Neural crest cell (in vitro differentiated cells): ENCODE results near the gene PPP2R2D. TPM values are rescaled to one million over a fixed set of nuclear protein-coding genes. Genes with fewer than 3 reads are reported as not detected.
"Not testable (repeated sequence)": the region's sequence is repeated elsewhere in the genome, so short reads cannot be mapped to it uniquely, and the experiment has no call there.

Experiments
- DNase-seq: peaks from one replicate; pipeline ENCODE4 v3.0.0; 2021; ENCODE audit warnings: low read depth, mixed read lengths, low spot score
- H3K27ac Mint-ChIP-seq: one replicate; pipeline ENCODE4 v1.8.0; 2021; ENCODE audit warnings: mild to moderate bottlenecking, mixed read lengths; ENCODE audit not compliant: unreplicated experiment
- H3K27me3 Mint-ChIP-seq: 2 replicates; pipeline ENCODE4 v1.8.0; 2021; ENCODE audit warnings: low read depth, mild to moderate bottlenecking, mixed read lengths
- H3K36me3 Mint-ChIP-seq: 2 replicates; pipeline ENCODE4 v1.8.0; 2021; ENCODE audit warnings: low read depth, mild to moderate bottlenecking, mixed read lengths
- H3K4me1 Mint-ChIP-seq: 2 replicates; pipeline ENCODE4 v1.8.0; 2021; ENCODE audit warnings: mixed read lengths
- H3K4me3 Mint-ChIP-seq: one replicate; pipeline ENCODE4 v1.8.0; 2021; ENCODE audit warnings: mild to moderate bottlenecking, mixed read lengths
- H3K9me3 Mint-ChIP-seq: 2 replicates; pipeline ENCODE4 v1.8.0; 2021; ENCODE audit warnings: mixed read lengths
- total RNA-seq: library from RNA; stranded (reverse); gene quantifications from 2 replicates; pipeline ENCODE4 v1.2.1, GENCODE V29; 2021
- TF ChIP-seq, protein P1 (sequence below): fragments of 200-600 bp; sonication (generic); conservative IDR thresholded peaks from 2 replicates; pipeline ENCODE4 v1.5.0; 2021; ENCODE audit warnings: antibody characterized with exemption, mild to moderate bottlenecking

PPP2R2D gene
- total RNA-seq, 1 donor from 2014 or later = 39.3 TPM

DNA sequence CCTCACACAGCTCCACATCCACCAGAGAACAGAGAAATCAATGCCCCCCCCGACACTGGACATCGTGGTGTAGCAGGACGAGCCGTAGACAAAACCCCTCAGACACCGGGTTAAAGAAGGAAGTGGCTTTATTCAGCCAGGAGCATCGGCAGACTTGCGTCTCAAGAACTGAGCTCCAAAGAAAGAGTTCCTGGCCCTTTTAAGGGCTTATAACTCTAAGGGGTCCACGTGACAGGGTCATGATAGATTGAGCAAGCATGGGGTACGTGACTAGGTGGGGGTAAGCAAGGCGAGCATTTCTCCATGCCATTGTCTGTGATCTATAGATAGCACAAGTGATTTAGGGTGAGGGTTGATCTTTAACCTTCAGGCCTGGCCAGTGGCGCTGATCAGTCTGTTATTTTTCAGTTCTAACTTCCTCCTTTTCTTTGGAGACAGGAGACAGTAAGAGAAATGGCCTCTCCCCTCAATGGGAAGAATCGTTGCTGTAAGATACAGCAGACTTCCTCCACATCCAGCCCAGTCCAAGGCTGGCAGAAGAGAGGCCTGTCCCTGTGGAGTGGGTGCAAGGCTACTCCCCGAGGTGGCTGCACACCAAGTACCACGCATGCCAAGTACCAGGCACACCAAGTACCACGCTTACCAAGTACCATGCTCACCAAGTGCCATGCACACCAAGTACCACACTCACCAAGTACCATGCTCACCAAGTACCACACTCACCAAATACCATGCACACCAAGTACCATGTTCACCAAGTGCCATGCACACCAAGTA lies 19.5 kb upstream of the PPP2R2D start:
- Mint-ChIP-seq H3K9me3 (no peaks in the 10 kb centered on the region), H3K27me3 (peaks cover 16% of the 10 kb centered on the region), H3K4me3 (no peak overlapping the region), H3K27ac (no peak overlapping the region), H3K36me3 (peaks cover 3% of the 10 kb centered on the region), H3K4me1 (peaks cover 8% of the 10 kb centered on the region)
- no peak for DNase-seq
- TF ChIP-seq, protein P1, sequence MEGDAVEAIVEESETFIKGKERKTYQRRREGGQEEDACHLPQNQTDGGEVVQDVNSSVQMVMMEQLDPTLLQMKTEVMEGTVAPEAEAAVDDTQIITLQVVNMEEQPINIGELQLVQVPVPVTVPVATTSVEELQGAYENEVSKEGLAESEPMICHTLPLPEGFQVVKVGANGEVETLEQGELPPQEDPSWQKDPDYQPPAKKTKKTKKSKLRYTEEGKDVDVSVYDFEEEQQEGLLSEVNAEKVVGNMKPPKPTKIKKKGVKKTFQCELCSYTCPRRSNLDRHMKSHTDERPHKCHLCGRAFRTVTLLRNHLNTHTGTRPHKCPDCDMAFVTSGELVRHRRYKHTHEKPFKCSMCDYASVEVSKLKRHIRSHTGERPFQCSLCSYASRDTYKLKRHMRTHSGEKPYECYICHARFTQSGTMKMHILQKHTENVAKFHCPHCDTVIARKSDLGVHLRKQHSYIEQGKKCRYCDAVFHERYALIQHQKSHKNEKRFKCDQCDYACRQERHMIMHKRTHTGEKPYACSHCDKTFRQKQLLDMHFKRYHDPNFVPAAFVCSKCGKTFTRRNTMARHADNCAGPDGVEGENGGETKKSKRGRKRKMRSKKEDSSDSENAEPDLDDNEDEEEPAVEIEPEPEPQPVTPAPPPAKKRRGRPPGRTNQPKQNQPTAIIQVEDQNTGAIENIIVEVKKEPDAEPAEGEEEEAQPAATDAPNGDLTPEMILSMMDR = no peak

GRCh38 chr10:131882151-131882550 lies 18.7 kb upstream of the PPP2R2D start:
- H3K36me3 Mint-ChIP-seq = peaks cover 3% of the 10 kb centered on the region
- TF ChIP-seq, protein P1 = no peak
- H3K27me3 Mint-ChIP-seq = peaks cover 16% of the 10 kb centered on the region
- H3K4me1 Mint-ChIP-seq = peaks cover 10% of the 10 kb centered on the region
- no peak overlapping the region for H3K27ac Mint-ChIP-seq
- DNase-seq = no peak
- no peak overlapping the region for H3K4me3 Mint-ChIP-seq
- H3K9me3 Mint-ChIP-seq = no peaks in the 10 kb centered on the region

DNA sequence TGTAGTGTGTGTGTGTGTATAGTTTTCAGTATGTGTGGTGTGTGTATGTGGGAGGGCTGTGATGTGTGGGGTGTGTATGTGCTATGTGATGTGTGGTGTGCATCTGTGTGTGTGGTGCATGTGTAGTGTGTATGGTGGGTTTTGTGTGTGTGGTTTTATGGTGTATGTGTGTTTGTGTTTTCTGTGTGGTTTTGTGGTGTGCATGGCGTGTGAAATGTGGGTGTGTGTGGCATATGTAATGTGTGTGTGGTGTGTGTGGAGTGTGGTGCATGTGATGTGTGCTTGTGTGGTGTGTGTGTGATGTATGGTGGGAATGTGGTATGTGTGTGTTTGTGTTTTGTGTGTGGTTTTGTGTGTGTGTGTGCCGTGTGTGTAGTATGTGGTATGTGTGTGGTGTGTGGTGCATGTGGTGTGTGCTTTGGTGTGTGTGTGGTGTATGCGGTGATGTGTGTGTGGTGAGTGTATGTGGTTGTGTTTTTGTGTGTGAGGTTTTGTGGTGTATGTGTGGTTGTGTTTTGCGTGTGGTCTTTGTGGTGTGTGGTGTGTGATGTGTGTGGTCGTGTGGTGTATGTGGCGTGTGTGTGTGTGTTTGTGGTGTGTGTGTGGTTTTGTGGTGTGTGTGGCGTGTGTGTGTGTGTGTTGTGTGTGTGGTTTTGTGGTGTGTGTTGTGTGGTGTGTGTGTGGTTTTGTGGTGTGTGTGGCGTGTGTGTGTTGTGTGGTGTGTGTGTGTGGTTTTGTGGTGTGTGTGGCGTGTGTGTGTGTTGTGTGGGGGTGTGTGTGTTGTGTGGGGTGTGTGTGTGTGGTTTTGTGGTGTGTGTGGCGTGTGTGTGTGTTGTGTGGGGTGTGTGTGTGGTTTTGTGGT lies 18.0 kb upstream of the PPP2R2D start:
- peaks cover 15% of the 10 kb centered on the region for H3K27me3 Mint-ChIP-seq
- TF ChIP-seq, protein P1 = no peak
- H3K36me3 Mint-ChIP-seq = peaks cover 3% of the 10 kb centered on the region
- H3K9me3 Mint-ChIP-seq = no peaks in the 10 kb centered on the region
- no peak overlapping the region for H3K27ac Mint-ChIP-seq
- no peak for DNase-seq
- H3K4me1 Mint-ChIP-seq = peaks cover 10% of the 10 kb centered on the region
- H3K4me3 Mint-ChIP-seq = no peak overlapping the region

- DNase-seq, H3K27me3 Mint-ChIP-seq: not testable (repeated sequence)
Observed at GRCh38 chr10:131883621-131884393, 17.0 kb upstream of the PPP2R2D start.

GRCh38 chr10:131885391-131886165 lies 15.2 kb upstream of the PPP2R2D start:
- TF ChIP-seq, protein P1 = peak; percentile 96
- peaks cover 3% of the 10 kb centered on the region for H3K36me3 Mint-ChIP-seq
- peaks cover 2% of the 10 kb centered on the region for H3K27me3 Mint-ChIP-seq
- no peak overlapping the region for H3K4me3 Mint-ChIP-seq
- DNase-seq = peak; percentile 85
- H3K27ac Mint-ChIP-seq = no peak overlapping the region
- no peaks in the 10 kb centered on the region for H3K9me3 Mint-ChIP-seq
- H3K4me1 Mint-ChIP-seq = peaks cover 10% of the 10 kb centered on the region

More at GRCh38 chr10:131883621-131884393, 17.0 kb upstream of the PPP2R2D start:
- not testable (repeated sequence) for H3K27ac Mint-ChIP-seq, H3K4me3 Mint-ChIP-seq, H3K9me3 Mint-ChIP-seq, H3K36me3 Mint-ChIP-seq
- H3K4me1 Mint-ChIP-seq = peaks cover 10% of the 10 kb centered on the region
